Endodermal cell (in vitro differentiated cells): ENCODE measurements around the gene CELF2. TPM values are rescaled to one million over a fixed set of nuclear protein-coding genes. Genes with fewer than 3 reads are reported as not detected.

ENCODE experiments used
- DNase-seq: peaks from one replicate; pipeline ENCODE4 v3.0.0-alpha.2; 2017
- H3K27ac ChIP-seq: 2 replicates; pipeline ENCODE4 v1.5.1; 2013; ENCODE audit warnings: mild to moderate bottlenecking, low read depth, low read length, moderate library complexity
- H3K27me3 ChIP-seq: 2 replicates; pipeline ENCODE4 v1.6.1; 2013; ENCODE audit warnings: mild to moderate bottlenecking, low read length, moderate library complexity; ENCODE audit not compliant: insufficient read depth, control insufficient read depth, poor library complexity, severe bottlenecking
- H3K36me3 ChIP-seq: 2 replicates; pipeline ENCODE4 v1.7.0; 2013; ENCODE audit warnings: mild to moderate bottlenecking, low read length, moderate library complexity; ENCODE audit not compliant: control insufficient read depth, insufficient read depth
- H3K4me1 ChIP-seq: one replicate; pipeline ENCODE4 v1.7.0; 2013; ENCODE audit warnings: low read length; ENCODE audit not compliant: control insufficient read depth, insufficient read depth
- H3K4me3 ChIP-seq: 2 replicates; pipeline ENCODE4 v1.5.1; 2013; ENCODE audit warnings: mild to moderate bottlenecking, low read length, moderate library complexity
- H3K9ac ChIP-seq: 2 replicates; pipeline ENCODE4 v1.6.1; 2013; ENCODE audit warnings: mild to moderate bottlenecking, low read length, moderate library complexity; ENCODE audit not compliant: poor library complexity, severe bottlenecking; ENCODE audit errors: extremely low read depth
- H3K9me3 ChIP-seq: 2 replicates; pipeline ENCODE4 v1.6.1; 2013; ENCODE audit warnings: mild to moderate bottlenecking, low read length, moderate library complexity; ENCODE audit not compliant: control insufficient read depth
- H3K27ac Mint-ChIP-seq: 2 replicates; pipeline ENCODE4 v1.8.0; 2020; ENCODE audit warnings: mixed read lengths
- H3K27me3 Mint-ChIP-seq: 2 replicates; pipeline ENCODE4 v1.8.0; 2021; ENCODE audit warnings: mild to moderate bottlenecking, mixed read lengths; ENCODE audit not compliant: insufficient read depth
- H3K36me3 Mint-ChIP-seq: 2 replicates; pipeline ENCODE4 v1.8.0; 2020; ENCODE audit warnings: low read depth, mixed read lengths
- H3K4me1 Mint-ChIP-seq: 2 replicates; pipeline ENCODE4 v1.8.0; 2020; ENCODE audit warnings: mixed read lengths
- H3K4me3 Mint-ChIP-seq: 2 replicates; pipeline ENCODE4 v1.8.0; 2020; ENCODE audit warnings: mild to moderate bottlenecking, moderate library complexity, mixed read lengths
- H3K9me3 Mint-ChIP-seq: 2 replicates; pipeline ENCODE4 v1.8.0; 2020; ENCODE audit warnings: mild to moderate bottlenecking, mixed read lengths
- CTCF ChIP-seq: fragments of 200-600 bp; sonication (generic); conservative IDR thresholded peaks from 2 replicates; pipeline ENCODE4 v1.5.0; 2021; ENCODE audit warnings: antibody characterized with exemption, mild to moderate bottlenecking
- WGBS, 2 experiments: methylation state at CpG; one replicate each; pipeline versions ENCODE4 v1.1.5 to v1.1.7; 2013; ENCODE audit warnings: missing lambda C conversion rate in 2 of 2, mixed read lengths in 1 of 2; ENCODE audit not compliant: insufficient coverage in 1 of 2, insufficient read length in 1 of 2; 5-methylcytosine and 5-hydroxymethylcytosine counted together
- total RNA-seq, 2 donors: library from RNA; stranded (reverse); fragmentation: NEBNext Ultra II Directional in 1 of 2; extraction: Animal tissue kit (Norgen Biotek cat#: 25700) in 1 of 2; gene quantifications; 2 replicates in 1 of 2; 3 replicates in 1 of 2; pipeline ENCODE4 v1.2.1, GENCODE V29; 2021

Gene CELF2
- total RNA-seq, 2 donors from 2014 or later, result 79.9 to 96.1 TPM

- Mint-ChIP-seq H3K27ac (peak overlapping the region; percentile 13), H3K36me3 (peaks cover 8% of the 10 kb centered on the region), H3K4me3 (no peak overlapping the region), H3K4me1 (peaks cover 65% of the 10 kb centered on the region), H3K27me3 (no peaks in the 10 kb centered on the region), H3K9me3 (no peaks in the 10 kb centered on the region)
- no peaks in the 10 kb centered on the region for H3K27me3 ChIP-seq
- H3K36me3 ChIP-seq, result peaks cover 27% of the 10 kb centered on the region
- H3K4me1 ChIP-seq, result peaks cover 34% of the 10 kb centered on the region
- H3K4me3 ChIP-seq, result no peak overlapping the region
- H3K27ac ChIP-seq, result no peak overlapping the region
- H3K9me3 ChIP-seq, result peaks cover 5% of the 10 kb centered on the region
- 79% methylated on average over 5 of the region's 5 CpGs; no CpG with 5 or more reads in 1 of the 2 experiments for WGBS, 2 experiments
- H3K9ac ChIP-seq, result no peak overlapping the region
- peak; percentile 88 for TF ChIP-seq CTCF
- peak; percentile 81 for DNase-seq
These were observed 18.8 kb downstream of the CELF2 start for GRCh38 chr10:11036424-11037011.

GRCh38 chr10:11037991-11038390, 20.3 kb downstream of the CELF2 start:
- Mint-ChIP-seq H3K9me3 (no peaks in the 10 kb centered on the region), H3K4me1 (peaks cover 62% of the 10 kb centered on the region)

GRCh38 chr10:11042357-11042756, 24.7 kb downstream of the CELF2 start:
- Histone ChIP-seq H3K9me3 (peaks cover 5% of the 10 kb centered on the region), H3K27me3 (no peaks in the 10 kb centered on the region), H3K4me3 (no peak overlapping the region), H3K36me3 (peaks cover 54% of the 10 kb centered on the region), H3K4me1 (peaks cover 16% of the 10 kb centered on the region), H3K27ac (no peak overlapping the region), H3K9ac (no peak overlapping the region)
- Mint-ChIP-seq H3K4me1 (peaks cover 43% of the 10 kb centered on the region), H3K36me3 (peaks cover 26% of the 10 kb centered on the region), H3K27me3 (no peaks in the 10 kb centered on the region), H3K9me3 (no peaks in the 10 kb centered on the region), H3K4me3 (no peak overlapping the region), H3K27ac (no peak overlapping the region)
- DNase-seq, result no peak
- 88 to 89% methylated on average over 3 to 4 of the region's 4 CpGs for WGBS, 2 experiments
- TF ChIP-seq CTCF, result no peak

More at GRCh38 chr10:11037991-11038390, 20.3 kb downstream of the CELF2 start:
- 84 to 92% methylated on average over 4 of the region's 4 CpGs for WGBS, 2 experiments
- Histone ChIP-seq H3K9me3 (peaks cover 5% of the 10 kb centered on the region), H3K27me3 (no peaks in the 10 kb centered on the region), H3K27ac (no peak overlapping the region), H3K36me3 (peaks cover 34% of the 10 kb centered on the region), H3K9ac (no peak overlapping the region), H3K4me3 (peak overlapping the region; percentile 16), H3K4me1 (peaks cover 32% of the 10 kb centered on the region)
- Mint-ChIP-seq H3K27ac (peak overlapping the region; percentile 40), H3K4me3 (no peak overlapping the region), H3K36me3 (peaks cover 5% of the 10 kb centered on the region), H3K27me3 (no peaks in the 10 kb centered on the region)
- no peak for DNase-seq
- TF ChIP-seq CTCF, result no peak
